ENCODE data around the gene MSI1.

MSI1 gene

GRCh38 chr12:120367233-120367923, 1.6 kb downstream of the MSI1 start:
- Histone ChIP-seq H3K36me3 (no peaks in the 10 kb centered on the region), H3K27me3 (peaks cover 87% of the 10 kb centered on the region), H3K4me1 (peaks cover 19% of the 10 kb centered on the region), H3K4me2 (no peak overlapping the region), H3K4me3 (no peak overlapping the region), H3K9ac (no peak overlapping the region), H3K9me3 (no peaks in the 10 kb centered on the region), H4K20me1 (peaks cover 20% of the 10 kb centered on the region; the same call in 1 of the 2 replicates), H3K27ac (no peak overlapping the region)
- TF ChIP-seq Cebpa-rat (IDR thresholded peaks at IDR 0.05): no peak

GRCh38 chr12:120366845-120367232, 2.1 kb downstream of the MSI1 start:
- no peak for TF ChIP-seq Cebpa-rat (IDR thresholded peaks at IDR 0.05)
- Histone ChIP-seq H3K4me3 (no peak overlapping the region), H3K9me3 (no peaks in the 10 kb centered on the region), H3K4me2 (no peak overlapping the region), H3K36me3 (no peaks in the 10 kb centered on the region), H3K9ac (no peak overlapping the region), H4K20me1 (peaks cover 20% of the 10 kb centered on the region; the same call in 1 of the 2 replicates), H3K4me1 (peaks cover 24% of the 10 kb centered on the region), H3K27ac (no peak overlapping the region), H3K27me3 (peaks cover 82% of the 10 kb centered on the region)

- Histone ChIP-seq H3K9me3 (no peaks in the 10 kb centered on the region), H3K4me3 (no peak overlapping the region), H4K20me1 (peaks cover 20% of the 10 kb centered on the region; the same call in 1 of the 2 replicates), H3K27ac (no peak overlapping the region), H3K36me3 (no peaks in the 10 kb centered on the region), H3K4me1 (peaks cover 29% of the 10 kb centered on the region), H3K9ac (no peak overlapping the region), H3K4me2 (no peak overlapping the region), H3K27me3 (peaks cover 77% of the 10 kb centered on the region)
- TF ChIP-seq Cebpa-rat (IDR thresholded peaks at IDR 0.05): no peak
Observed at GRCh38 chr12:120366341-120366705, 2.6 kb downstream of the MSI1 start.

GRCh38 chr12:120365675-120366340, 3.2 kb downstream of the MSI1 start:
- H3K27me3 ChIP-seq: peaks cover 71% of the 10 kb centered on the region
- peaks cover 34% of the 10 kb centered on the region for H3K4me1 ChIP-seq
- no peak overlapping the region for H3K9ac ChIP-seq
- no peak overlapping the region for H3K4me2 ChIP-seq
- no peak overlapping the region for H3K27ac ChIP-seq
- H3K4me3 ChIP-seq: no peak overlapping the region
- peaks cover 15% of the 10 kb centered on the region; the same call in 1 of the 2 replicates for H4K20me1 ChIP-seq
- H3K36me3 ChIP-seq: no peaks in the 10 kb centered on the region
- no peaks in the 10 kb centered on the region for H3K9me3 ChIP-seq
- no peak for TF ChIP-seq Cebpa-rat (IDR thresholded peaks at IDR 0.05)

- Histone ChIP-seq H3K4me2 (no peak overlapping the region), H3K36me3 (no peaks in the 10 kb centered on the region), H3K4me1 (peaks cover 33% of the 10 kb centered on the region), H4K20me1 (0 out of 2 replicates have a peak, but pooled peaks cover 2% of the 10 kb centered on the region), H3K27me3 (peaks cover 58% of the 10 kb centered on the region), H3K4me3 (no peak overlapping the region), H3K9ac (no peak overlapping the region), H3K27ac (no peak overlapping the region), H3K9me3 (no peaks in the 10 kb centered on the region)
- TF ChIP-seq Cebpa-rat (IDR thresholded peaks at IDR 0.05): no peak
Observed at GRCh38 chr12:120364487-120364886, 4.5 kb downstream of the MSI1 start.

- Histone ChIP-seq H3K36me3 (no peaks in the 10 kb centered on the region), H4K20me1 (no peaks in the 10 kb centered on the region), H3K27me3 (peaks cover 47% of the 10 kb centered on the region), H3K27ac (no peak overlapping the region), H3K4me3 (no peak overlapping the region), H3K9ac (no peak overlapping the region), H3K4me2 (peak overlapping the region; percentile 95; the same call in 1 of the 2 replicates), H3K9me3 (no peaks in the 10 kb centered on the region), H3K4me1 (peaks cover 26% of the 10 kb centered on the region)
- no peak for TF ChIP-seq Cebpa-rat (IDR thresholded peaks at IDR 0.05)
Observed at GRCh38 chr12:120363274-120363855, 5.6 kb downstream of the MSI1 start.

- Histone ChIP-seq H3K27ac (no peak overlapping the region), H3K4me1 (peaks cover 26% of the 10 kb centered on the region), H3K4me3 (no peak overlapping the region), H3K9me3 (no peaks in the 10 kb centered on the region), H4K20me1 (no peaks in the 10 kb centered on the region), H3K4me2 (peak overlapping the region; percentile 95), H3K27me3 (peaks cover 40% of the 10 kb centered on the region), H3K9ac (no peak overlapping the region), H3K36me3 (no peaks in the 10 kb centered on the region)
- TF ChIP-seq Cebpa-rat (IDR thresholded peaks at IDR 0.05): no peak
Observed at GRCh38 chr12:120362516-120363273, 6.3 kb downstream of the MSI1 start.

GRCh38 chr12:120361506-120362208, 7.3 kb downstream of the MSI1 start:
- peak overlapping the region; percentile 79 for H3K9ac ChIP-seq
- H3K9me3 ChIP-seq: no peaks in the 10 kb centered on the region
- H4K20me1 ChIP-seq: no peaks in the 10 kb centered on the region
- no peak for TF ChIP-seq Cebpa-rat (IDR thresholded peaks at IDR 0.05)
- peak overlapping the region; percentile 83 for H3K27ac ChIP-seq
- H3K4me2 ChIP-seq: peak overlapping the region; percentile 95
- H3K36me3 ChIP-seq: no peaks in the 10 kb centered on the region
- peaks cover 30% of the 10 kb centered on the region for H3K27me3 ChIP-seq
- peaks cover 26% of the 10 kb centered on the region for H3K4me1 ChIP-seq
- H3K4me3 ChIP-seq: peak overlapping the region; percentile 63

GRCh38 chr12:120359128-120359527, 9.8 kb downstream of the MSI1 start:
- Histone ChIP-seq H3K9me3 (no peaks in the 10 kb centered on the region), H4K20me1 (no peaks in the 10 kb centered on the region), H3K36me3 (no peaks in the 10 kb centered on the region), H3K4me3 (no peak overlapping the region), H3K4me2 (no peak overlapping the region), H3K27me3 (peaks cover 5% of the 10 kb centered on the region; the same call in 1 of the 2 replicates), H3K4me1 (peaks cover 26% of the 10 kb centered on the region), H3K27ac (no peak overlapping the region), H3K9ac (no peak overlapping the region)
- no peak for TF ChIP-seq Cebpa-rat (IDR thresholded peaks at IDR 0.05)
